ENCODE data around the gene PDZD8.

Gene PDZD8

DNA sequence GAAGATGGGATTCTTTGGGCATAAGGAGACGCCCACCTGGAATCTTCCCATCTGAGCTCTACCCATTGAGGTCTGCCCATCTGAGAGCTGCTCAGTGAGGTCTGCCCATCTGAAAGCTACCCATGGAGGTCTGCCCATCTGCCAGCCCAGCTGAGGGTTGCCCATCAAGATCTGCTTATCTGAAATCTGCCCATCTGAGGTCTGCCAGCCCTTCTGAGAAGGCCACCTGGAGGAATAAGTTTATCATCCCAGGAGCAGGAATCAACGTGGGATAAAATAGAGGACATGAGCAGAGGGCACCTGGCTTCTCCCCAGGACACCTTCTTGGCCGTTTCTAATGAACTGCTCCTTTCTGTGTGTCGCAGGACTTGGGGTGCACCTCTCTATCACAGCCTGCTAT, 35.3 kb upstream of the PDZD8 start:
- no peaks in the 10 kb centered on the region for H3K4me1 ChIP-seq (ENCODE audit: control insufficient read depth in 1 of 2, insufficient read depth in 2 of 2, low read length in 2 of 2)
- H3K4ac ChIP-seq (ENCODE audit: low read depth, low read length), result no peak overlapping the region
- no peak overlapping the region for H2AFZ ChIP-seq (ENCODE audit: insufficient read depth, low read length, poor library complexity)
- no peak for DNase-seq
- no peak overlapping the region for H4K12ac ChIP-seq (ENCODE audit: low read depth, low read length)
- no peak overlapping the region for H2BK120ac ChIP-seq (ENCODE audit: insufficient read depth, low read length, poor library complexity)
- H4K91ac ChIP-seq (ENCODE audit: low read depth, low read length), result no peak overlapping the region
- H3K18ac ChIP-seq (ENCODE audit: low read length), result no peak overlapping the region
- H3K79me1 ChIP-seq (ENCODE audit: low read length), result no peaks in the 10 kb centered on the region
- no peaks in the 10 kb centered on the region for H3K27me3 ChIP-seq (ENCODE audit: insufficient read depth, low read length)
- H2AK5ac ChIP-seq (ENCODE audit: low read length), result no peak overlapping the region
- no peaks in the 10 kb centered on the region for H3K79me2 ChIP-seq (ENCODE audit: control insufficient read depth, insufficient read depth, low read length, poor library complexity)
- H4K8ac ChIP-seq (ENCODE audit: low read depth, low read length), result no peak overlapping the region
- H2BK5ac ChIP-seq (ENCODE audit: low read depth, low read length, poor library complexity), result no peak overlapping the region
- no peak overlapping the region for H3K14ac ChIP-seq (ENCODE audit: low read length)
- H3K36me3 ChIP-seq (ENCODE audit: control insufficient read depth in 1 of 2, insufficient read depth in 2 of 2, low read length in 2 of 2), result no peaks in the 10 kb centered on the region
- WGBS (ENCODE audit: extremely low coverage, insufficient coverage, insufficient read length), result no CpG with 5 or more reads among the region's 4 CpGs
- no peak overlapping the region for H3K23ac ChIP-seq (ENCODE audit: low read length)
- H3K9me3 ChIP-seq (ENCODE audit: insufficient read depth, low read depth, low read length), result peaks cover 2% of the 10 kb centered on the region
- H3K4me3 ChIP-seq (ENCODE audit: low read depth, low read length), result no peak overlapping the region
- no peak overlapping the region for H3K9ac ChIP-seq (ENCODE audit: low read length)
- no peak overlapping the region for H3K27ac ChIP-seq (ENCODE audit: low read depth, low read length)
- no peak overlapping the region for H2BK12ac ChIP-seq (ENCODE audit: low read length)
- no peak overlapping the region for H3K4me2 ChIP-seq (ENCODE audit: low read length)

DNA sequence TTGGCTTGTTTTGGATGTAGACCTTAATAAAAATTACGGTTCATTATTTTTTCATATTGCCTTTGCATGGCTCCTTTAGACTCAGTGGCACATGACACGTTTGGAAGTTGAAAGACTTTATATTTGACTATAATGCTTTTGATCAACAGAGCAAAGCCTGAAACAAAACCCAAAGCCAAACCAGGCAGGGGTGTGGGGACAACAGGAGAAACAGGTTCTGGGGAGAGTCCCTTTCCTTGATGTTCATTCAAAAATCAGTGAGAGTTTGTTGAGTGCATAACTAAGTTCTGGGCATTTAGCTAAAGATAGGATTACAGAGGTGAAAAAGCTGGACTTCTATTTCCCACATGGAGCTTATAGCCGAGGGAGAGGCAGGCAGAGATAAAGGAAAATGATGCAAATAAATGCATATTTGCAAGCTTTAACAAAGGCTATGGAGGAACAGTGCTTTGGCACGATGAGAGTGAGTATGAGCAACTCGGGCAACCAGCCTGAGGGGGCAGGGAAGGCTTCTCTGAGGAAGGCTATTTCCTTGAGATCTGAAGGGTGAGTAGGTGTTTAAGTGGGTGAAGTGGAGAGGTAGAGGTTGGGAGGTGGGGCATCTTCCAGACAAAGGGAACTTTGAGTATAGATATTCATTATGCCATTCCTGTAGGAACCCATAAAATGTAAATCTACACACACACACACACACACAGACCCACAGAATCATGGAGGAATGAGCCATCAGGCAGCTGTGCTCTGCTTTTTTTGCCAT, 34.5 kb upstream of the PDZD8 start:
- Histone ChIP-seq H4K91ac (ENCODE audit: low read depth, low read length) (no peak overlapping the region), H3K79me1 (ENCODE audit: low read length) (no peaks in the 10 kb centered on the region), H3K4me3 (ENCODE audit: low read depth, low read length) (no peak overlapping the region), H3K4ac (ENCODE audit: low read depth, low read length) (no peak overlapping the region), H3K4me1 (ENCODE audit: control insufficient read depth in 1 of 2, insufficient read depth in 2 of 2, low read length in 2 of 2) (no peaks in the 10 kb centered on the region), H3K27me3 (ENCODE audit: insufficient read depth, low read length) (no peaks in the 10 kb centered on the region), H4K8ac (ENCODE audit: low read depth, low read length) (no peak overlapping the region), H3K79me2 (ENCODE audit: control insufficient read depth, insufficient read depth, low read length, poor library complexity) (no peaks in the 10 kb centered on the region), H2AK5ac (ENCODE audit: low read length) (no peak overlapping the region), H3K27ac (ENCODE audit: low read depth, low read length) (no peak overlapping the region), H4K12ac (ENCODE audit: low read depth, low read length) (no peak overlapping the region), H3K18ac (ENCODE audit: low read length) (no peak overlapping the region), H2BK120ac (ENCODE audit: insufficient read depth, low read length, poor library complexity) (no peak overlapping the region), H3K23ac (ENCODE audit: low read length) (no peak overlapping the region), H3K9me3 (ENCODE audit: insufficient read depth, low read depth, low read length) (peaks cover 2% of the 10 kb centered on the region), H3K4me2 (ENCODE audit: low read length) (no peak overlapping the region), H3K36me3 (ENCODE audit: control insufficient read depth in 1 of 2, insufficient read depth in 2 of 2, low read length in 2 of 2) (no peaks in the 10 kb centered on the region), H3K14ac (ENCODE audit: low read length) (no peak overlapping the region), H3K9ac (ENCODE audit: low read length) (no peak overlapping the region), H2BK12ac (ENCODE audit: low read length) (no peak overlapping the region), H2BK5ac (ENCODE audit: low read depth, low read length, poor library complexity) (no peak overlapping the region), H2AFZ (ENCODE audit: insufficient read depth, low read length, poor library complexity) (no peak overlapping the region)
- WGBS (ENCODE audit: extremely low coverage, insufficient coverage, insufficient read length), result no CpG with 5 or more reads among the region's 5 CpGs
- no peak for DNase-seq

- H3K9ac ChIP-seq (ENCODE audit: low read length), result no peak overlapping the region
- H2AK5ac ChIP-seq (ENCODE audit: low read length), result no peak overlapping the region
- no peak overlapping the region for H2AFZ ChIP-seq (ENCODE audit: insufficient read depth, low read length, poor library complexity)
- no peak overlapping the region for H3K27ac ChIP-seq (ENCODE audit: low read depth, low read length)
- H4K8ac ChIP-seq (ENCODE audit: low read depth, low read length), result no peak overlapping the region
- no peak overlapping the region for H3K4me3 ChIP-seq (ENCODE audit: low read depth, low read length)
- H3K18ac ChIP-seq (ENCODE audit: low read length), result no peak overlapping the region
- no peak overlapping the region for H3K23ac ChIP-seq (ENCODE audit: low read length)
- H3K4me2 ChIP-seq (ENCODE audit: low read length), result no peak overlapping the region
- H4K91ac ChIP-seq (ENCODE audit: low read depth, low read length), result no peak overlapping the region
- no peak overlapping the region for H2BK12ac ChIP-seq (ENCODE audit: low read length)
- H4K12ac ChIP-seq (ENCODE audit: low read depth, low read length), result no peak overlapping the region
- DNase-seq, result no peak
- H3K9me3 ChIP-seq (ENCODE audit: insufficient read depth, low read depth, low read length), result peaks cover 2% of the 10 kb centered on the region
- H2BK5ac ChIP-seq (ENCODE audit: low read depth, low read length, poor library complexity), result no peak overlapping the region
- no peak overlapping the region for H3K14ac ChIP-seq (ENCODE audit: low read length)
- no CpG with 5 or more reads among the region's 5 CpGs for WGBS (ENCODE audit: extremely low coverage, insufficient coverage, insufficient read length)
- no peaks in the 10 kb centered on the region for H3K79me1 ChIP-seq (ENCODE audit: low read length)
- no peaks in the 10 kb centered on the region for H3K36me3 ChIP-seq (ENCODE audit: control insufficient read depth in 1 of 2, insufficient read depth in 2 of 2, low read length in 2 of 2)
- H3K4ac ChIP-seq (ENCODE audit: low read depth, low read length), result no peak overlapping the region
- no peaks in the 10 kb centered on the region for H3K4me1 ChIP-seq (ENCODE audit: control insufficient read depth in 1 of 2, insufficient read depth in 2 of 2, low read length in 2 of 2)
- H3K27me3 ChIP-seq (ENCODE audit: insufficient read depth, low read length), result no peaks in the 10 kb centered on the region
- H2BK120ac ChIP-seq (ENCODE audit: insufficient read depth, low read length, poor library complexity), result no peak overlapping the region
- no peaks in the 10 kb centered on the region for H3K79me2 ChIP-seq (ENCODE audit: control insufficient read depth, insufficient read depth, low read length, poor library complexity)
These were observed 33.5 kb upstream of the PDZD8 start for GRCh38 chr10:117408436-117409384.

- WGBS (ENCODE audit: extremely low coverage, insufficient coverage, insufficient read length), result no CpG with 5 or more reads among the region's 3 CpGs
- no peak overlapping the region for H2BK5ac ChIP-seq (ENCODE audit: low read depth, low read length, poor library complexity)
- no peak overlapping the region for H2BK12ac ChIP-seq (ENCODE audit: low read length)
- no peak overlapping the region for H2BK120ac ChIP-seq (ENCODE audit: insufficient read depth, low read length, poor library complexity)
- no peak overlapping the region for H3K14ac ChIP-seq (ENCODE audit: low read length)
- no peak overlapping the region for H3K4me2 ChIP-seq (ENCODE audit: low read length)
- H3K4ac ChIP-seq (ENCODE audit: low read depth, low read length), result no peak overlapping the region
- no peak overlapping the region for H2AFZ ChIP-seq (ENCODE audit: insufficient read depth, low read length, poor library complexity)
- no peak overlapping the region for H2AK5ac ChIP-seq (ENCODE audit: low read length)
- no peaks in the 10 kb centered on the region for H3K79me2 ChIP-seq (ENCODE audit: control insufficient read depth, insufficient read depth, low read length, poor library complexity)
- no peak overlapping the region for H4K12ac ChIP-seq (ENCODE audit: low read depth, low read length)
- H3K27ac ChIP-seq (ENCODE audit: low read depth, low read length), result no peak overlapping the region
- no peak overlapping the region for H3K9ac ChIP-seq (ENCODE audit: low read length)
- H3K36me3 ChIP-seq (ENCODE audit: control insufficient read depth in 1 of 2, insufficient read depth in 2 of 2, low read length in 2 of 2), result no peaks in the 10 kb centered on the region
- no peak overlapping the region for H3K4me3 ChIP-seq (ENCODE audit: low read depth, low read length)
- H4K8ac ChIP-seq (ENCODE audit: low read depth, low read length), result no peak overlapping the region
- H4K91ac ChIP-seq (ENCODE audit: low read depth, low read length), result no peak overlapping the region
- no peaks in the 10 kb centered on the region for H3K4me1 ChIP-seq (ENCODE audit: control insufficient read depth in 1 of 2, insufficient read depth in 2 of 2, low read length in 2 of 2)
- no peak overlapping the region for H3K18ac ChIP-seq (ENCODE audit: low read length)
- H3K27me3 ChIP-seq (ENCODE audit: insufficient read depth, low read length), result no peaks in the 10 kb centered on the region
- no peaks in the 10 kb centered on the region for H3K79me1 ChIP-seq (ENCODE audit: low read length)
- no peak for DNase-seq
- H3K9me3 ChIP-seq (ENCODE audit: insufficient read depth, low read depth, low read length), result no peaks in the 10 kb centered on the region
- no peak overlapping the region for H3K23ac ChIP-seq (ENCODE audit: low read length)
These were observed 30.5 kb upstream of the PDZD8 start for GRCh38 chr10:117405730-117406129.
